Right lung (tissue), 5 donors: ENCODE results near the gene TAOK2. TPM values are rescaled to one million over a fixed set of nuclear protein-coding genes. Genes with fewer than 3 reads are reported as not detected.

ENCODE experiments used
- DNase-seq, 2 donors: peaks; one replicate each; pipeline ENCODE4 v3.0.0-alpha.2; 2013
- polyA plus RNA-seq, 5 donors: library from polyadenylated mRNA; unstranded; fragments of 120-200 nt; gene quantifications; one replicate each; pipeline versions ENCODE4 v1.2.1 to v1.2.3, GENCODE V29; 2013; ENCODE audit warnings: inconsistent platforms in 1 of 5, low replicate concordance in 1 of 5; ENCODE audit not compliant: insufficient read length in 5 of 5, insufficient read depth in 1 of 5

The TAOK2 gene
- polyA plus RNA-seq, 5 donors: 42.8 to 66.2 (median 54.0) TPM

DNA sequence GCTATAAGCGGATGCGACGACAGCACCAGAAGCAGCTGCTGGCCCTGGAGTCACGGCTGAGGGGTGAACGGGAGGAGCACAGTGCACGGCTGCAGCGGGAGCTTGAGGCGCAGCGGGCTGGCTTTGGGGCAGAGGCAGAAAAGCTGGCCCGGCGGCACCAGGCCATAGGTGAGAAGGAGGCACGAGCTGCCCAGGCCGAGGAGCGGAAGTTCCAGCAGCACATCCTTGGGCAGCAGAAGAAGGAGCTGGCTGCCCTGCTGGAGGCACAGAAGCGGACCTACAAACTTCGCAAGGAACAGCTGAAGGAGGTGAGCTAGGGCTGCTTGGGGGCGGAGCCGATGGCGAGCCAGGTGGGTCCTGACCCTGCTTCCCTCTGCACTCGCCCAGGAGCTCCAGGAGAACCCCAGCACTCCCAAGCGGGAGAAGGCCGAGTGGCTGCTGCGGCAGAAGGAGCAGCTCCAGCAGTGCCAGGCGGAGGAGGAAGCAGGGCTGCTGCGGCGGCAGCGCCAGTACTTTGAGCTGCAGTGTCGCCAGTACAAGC lies 11.7 kb downstream of the TAOK2 start:
- DNase-seq: no peak

DNA sequence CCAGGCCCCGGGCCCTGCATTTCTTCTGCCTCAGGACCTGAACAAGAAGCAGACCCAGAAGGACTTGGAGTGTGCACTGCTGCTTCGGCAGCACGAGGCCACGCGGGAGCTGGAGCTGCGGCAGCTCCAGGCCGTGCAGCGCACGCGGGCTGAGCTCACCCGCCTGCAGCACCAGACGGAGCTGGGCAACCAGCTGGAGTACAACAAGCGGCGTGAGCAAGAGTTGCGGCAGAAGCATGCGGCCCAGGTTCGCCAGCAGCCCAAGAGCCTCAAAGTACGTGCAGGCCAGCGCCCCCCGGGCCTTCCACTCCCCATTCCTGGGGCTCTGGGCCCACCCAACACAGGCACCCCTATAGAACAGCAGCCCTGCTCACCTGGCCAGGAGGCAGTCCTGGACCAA lies 12.6 kb downstream of the TAOK2 start:
- no peak for DNase-seq

DNA sequence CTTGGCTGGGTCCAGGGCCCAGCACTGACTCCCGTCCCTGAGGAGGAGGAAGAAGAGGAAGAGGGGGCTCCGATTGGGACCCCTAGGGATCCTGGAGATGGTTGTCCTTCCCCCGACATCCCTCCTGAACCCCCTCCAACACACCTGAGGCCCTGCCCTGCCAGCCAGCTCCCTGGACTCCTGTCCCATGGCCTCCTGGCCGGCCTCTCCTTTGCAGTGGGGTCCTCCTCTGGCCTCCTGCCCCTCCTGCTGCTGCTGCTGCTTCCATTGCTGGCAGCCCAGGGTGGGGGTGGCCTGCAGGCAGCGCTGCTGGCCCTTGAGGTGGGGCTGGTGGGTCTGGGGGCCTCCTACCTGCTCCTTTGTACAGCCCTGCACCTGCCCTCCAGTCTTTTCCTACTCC lies 13.3 kb downstream of the TAOK2 start:
- no peak for DNase-seq

DNA sequence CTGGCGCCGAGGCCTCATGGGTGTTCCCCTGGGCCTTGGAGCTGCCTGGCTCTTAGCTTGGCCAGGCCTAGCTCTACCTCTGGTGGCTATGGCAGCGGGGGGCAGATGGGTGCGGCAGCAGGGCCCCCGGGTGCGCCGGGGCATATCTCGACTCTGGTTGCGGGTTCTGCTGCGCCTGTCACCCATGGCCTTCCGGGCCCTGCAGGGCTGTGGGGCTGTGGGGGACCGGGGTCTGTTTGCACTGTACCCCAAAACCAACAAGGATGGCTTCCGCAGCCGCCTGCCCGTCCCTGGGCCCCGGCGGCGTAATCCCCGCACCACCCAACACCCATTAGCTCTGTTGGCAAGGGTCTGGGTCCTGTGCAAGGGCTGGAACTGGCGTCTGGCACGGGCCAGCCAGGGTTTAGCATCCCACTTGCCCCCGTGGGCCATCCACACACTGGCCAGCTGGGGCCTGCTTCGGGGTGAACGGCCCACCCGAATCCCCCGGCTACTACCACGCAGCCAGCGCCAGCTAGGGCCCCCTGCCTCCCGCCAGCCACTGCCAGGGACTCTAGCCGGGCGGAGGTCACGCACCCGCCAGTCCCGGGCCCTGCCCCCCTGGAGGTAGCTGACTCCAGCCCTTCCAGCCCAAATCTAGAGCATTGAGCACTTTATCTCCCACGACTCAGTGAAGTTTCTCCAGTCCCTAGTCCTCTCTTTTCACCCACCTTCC lies 13.9 kb downstream of the TAOK2 start:
- DNase-seq: no peak

DNA sequence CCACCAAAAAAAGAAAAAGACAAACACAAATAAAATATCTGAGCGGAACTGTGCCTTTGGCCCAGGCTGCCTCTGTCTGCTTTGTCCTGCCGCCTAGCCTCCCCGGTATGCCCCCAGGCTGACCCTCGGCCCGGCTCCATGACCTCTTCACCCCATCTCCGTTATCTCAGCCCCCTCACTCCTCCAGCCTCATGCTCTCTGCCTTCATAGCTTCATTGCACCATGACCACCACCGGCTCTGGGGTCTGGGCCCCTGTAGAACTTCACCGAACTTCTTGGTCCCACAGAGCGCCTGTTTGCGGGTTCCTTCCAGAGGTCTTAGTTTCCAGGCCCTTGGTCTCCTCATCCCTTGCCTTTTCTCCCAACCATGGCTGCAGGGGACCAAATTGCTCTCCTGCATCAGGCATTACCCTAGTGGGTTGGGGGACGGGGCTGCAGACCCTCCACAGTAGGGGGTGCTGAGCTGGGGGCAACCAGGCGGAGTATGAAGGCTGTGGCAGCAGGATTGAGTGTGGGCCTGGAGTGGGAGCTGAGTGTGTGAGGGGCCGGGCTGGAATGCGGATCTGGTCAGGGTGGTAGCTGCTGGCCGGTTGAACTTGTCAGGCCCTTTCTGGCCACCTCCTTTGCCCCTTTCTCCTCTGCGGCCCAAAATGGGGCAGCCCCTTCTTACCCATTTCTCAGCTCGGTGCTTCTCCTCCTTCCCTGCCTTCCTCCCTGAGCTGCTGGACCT lies 14.8 kb downstream of the TAOK2 start:
- no peak for DNase-seq

DNA sequence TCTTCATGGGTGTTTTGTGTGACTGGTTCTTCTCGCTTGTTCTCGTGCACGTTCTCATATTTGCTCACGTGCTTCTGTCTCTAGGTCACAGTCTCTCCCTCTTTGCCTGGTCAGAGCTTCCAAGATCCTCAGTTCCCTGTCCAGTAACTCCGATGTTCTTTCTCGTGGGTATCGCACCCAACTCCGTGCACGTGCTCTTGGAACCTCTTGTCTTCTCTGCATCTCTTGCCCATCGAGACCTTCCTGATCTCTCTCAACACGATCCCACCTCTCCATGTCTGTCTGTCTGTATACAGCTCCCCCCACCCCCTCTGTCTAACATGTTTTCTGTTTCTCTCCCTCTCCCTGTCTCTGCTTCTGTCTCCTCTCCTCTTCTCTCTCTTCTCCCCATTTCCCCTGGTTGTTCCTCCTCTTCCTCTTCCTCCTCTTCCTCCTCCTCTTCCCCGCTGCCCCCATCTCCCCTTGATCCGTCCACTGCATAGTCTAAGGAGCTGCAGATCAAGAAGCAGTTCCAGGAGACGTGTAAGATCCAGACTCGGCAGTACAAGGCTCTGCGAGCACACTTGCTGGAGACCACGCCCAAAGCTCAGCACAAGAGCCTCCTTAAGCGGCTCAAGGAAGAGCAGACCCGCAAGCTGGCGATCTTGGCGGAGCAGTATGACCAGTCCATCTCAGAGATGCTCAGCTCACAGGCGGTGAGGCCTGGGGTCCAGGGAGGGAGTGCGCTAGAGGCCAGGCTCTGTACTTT lies 15.6 kb downstream of the TAOK2 start:
- no peak for DNase-seq

DNA sequence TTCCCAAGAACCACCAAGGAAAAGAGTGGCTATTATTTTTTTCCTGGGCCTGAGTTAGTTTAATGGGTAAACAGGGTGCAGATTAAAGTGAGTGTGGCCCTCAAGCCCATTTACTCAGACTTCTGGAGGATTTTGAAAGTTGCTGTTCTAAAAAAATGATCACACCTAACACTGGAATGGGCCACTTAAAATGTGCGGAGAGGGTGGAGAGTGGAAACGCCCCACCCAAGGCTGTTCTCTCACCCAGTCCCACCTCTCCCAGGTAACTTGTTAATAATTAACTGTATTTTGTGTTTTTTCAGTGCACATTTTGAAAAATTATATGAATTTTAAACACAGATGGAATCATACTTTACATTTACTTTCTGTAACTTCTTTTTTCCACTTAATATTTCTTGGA lies 16.4 kb downstream of the TAOK2 start:
- DNase-seq: no peak

DNA sequence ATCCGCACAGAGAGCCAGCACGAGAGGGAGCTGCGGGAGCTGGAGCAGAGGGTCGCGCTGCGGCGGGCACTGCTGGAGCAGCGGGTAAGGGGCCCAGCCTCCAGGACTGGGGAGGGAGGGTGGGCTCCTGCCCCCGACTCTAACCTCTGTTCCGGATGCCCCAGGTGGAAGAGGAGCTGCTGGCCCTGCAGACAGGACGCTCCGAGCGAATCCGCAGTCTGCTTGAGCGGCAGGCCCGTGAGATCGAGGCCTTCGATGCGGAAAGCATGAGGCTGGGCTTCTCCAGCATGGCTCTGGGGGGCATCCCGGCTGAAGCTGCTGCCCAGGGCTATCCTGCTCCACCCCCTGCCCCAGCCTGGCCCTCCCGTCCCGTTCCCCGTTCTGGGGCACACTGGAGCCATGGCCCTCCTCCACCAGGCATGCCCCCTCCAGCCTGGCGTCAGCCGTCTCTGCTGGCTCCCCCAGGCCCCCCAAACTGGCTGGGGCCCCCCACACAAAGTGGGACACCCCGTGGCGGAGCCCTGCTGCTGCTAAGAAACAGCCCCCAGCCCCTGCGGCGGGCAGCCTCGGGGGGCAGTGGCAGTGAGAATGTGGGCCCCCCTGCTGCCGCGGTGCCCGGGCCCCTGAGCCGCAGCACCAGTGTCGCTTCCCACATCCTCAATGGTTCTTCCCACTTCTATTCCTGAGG lies 17.4 kb downstream of the TAOK2 start:
- no peak for DNase-seq

DNA sequence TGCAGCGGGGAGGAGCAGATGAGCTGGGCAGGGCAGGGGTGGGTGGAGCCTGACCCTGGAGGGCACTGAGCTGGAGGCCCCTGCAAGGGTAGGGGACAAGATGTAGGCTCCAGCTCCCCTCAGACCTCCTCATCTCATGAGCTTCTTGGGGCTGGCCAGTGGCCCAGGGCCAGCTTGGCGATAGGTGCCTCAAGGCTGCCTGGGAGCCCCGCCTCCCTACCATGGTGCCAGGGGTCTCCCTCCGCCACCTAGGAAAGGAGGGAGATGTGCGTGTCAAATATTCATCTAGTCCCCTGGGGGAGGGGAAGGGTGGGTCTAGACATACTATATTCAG lies 17.9 kb downstream of the TAOK2 start:
- DNase-seq: no peak

DNA sequence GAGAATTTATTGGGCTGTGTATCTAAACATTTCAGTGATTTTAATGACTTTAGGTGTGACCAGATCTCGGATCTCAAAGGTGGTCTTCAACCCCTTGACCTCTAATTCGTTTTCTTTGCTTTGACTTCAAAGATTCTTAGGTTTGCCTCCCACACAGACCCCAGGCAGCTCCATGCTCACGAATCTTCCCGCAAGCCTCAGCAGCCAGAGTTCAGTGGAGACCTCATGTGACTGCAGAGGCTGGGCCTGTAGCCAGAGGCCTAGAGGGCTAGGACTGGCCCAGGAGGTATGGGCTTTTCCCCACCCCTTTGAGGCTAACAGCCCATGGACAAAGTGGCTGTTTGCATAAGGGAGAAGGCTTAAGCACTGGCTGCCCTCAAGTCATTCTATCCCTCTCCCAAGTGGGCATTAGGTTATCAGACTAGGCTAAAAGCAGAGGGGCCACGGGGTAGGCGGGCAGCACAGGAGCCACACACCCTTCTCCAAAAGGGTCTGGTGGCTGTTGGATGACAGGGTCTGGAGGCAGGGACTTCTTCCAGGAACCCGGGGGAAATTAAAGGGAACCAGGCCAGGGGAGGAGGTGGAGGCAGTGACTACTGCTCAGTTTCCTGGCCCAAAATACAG lies 18.8 kb downstream of the TAOK2 start:
- DNase-seq: no peak

DNA sequence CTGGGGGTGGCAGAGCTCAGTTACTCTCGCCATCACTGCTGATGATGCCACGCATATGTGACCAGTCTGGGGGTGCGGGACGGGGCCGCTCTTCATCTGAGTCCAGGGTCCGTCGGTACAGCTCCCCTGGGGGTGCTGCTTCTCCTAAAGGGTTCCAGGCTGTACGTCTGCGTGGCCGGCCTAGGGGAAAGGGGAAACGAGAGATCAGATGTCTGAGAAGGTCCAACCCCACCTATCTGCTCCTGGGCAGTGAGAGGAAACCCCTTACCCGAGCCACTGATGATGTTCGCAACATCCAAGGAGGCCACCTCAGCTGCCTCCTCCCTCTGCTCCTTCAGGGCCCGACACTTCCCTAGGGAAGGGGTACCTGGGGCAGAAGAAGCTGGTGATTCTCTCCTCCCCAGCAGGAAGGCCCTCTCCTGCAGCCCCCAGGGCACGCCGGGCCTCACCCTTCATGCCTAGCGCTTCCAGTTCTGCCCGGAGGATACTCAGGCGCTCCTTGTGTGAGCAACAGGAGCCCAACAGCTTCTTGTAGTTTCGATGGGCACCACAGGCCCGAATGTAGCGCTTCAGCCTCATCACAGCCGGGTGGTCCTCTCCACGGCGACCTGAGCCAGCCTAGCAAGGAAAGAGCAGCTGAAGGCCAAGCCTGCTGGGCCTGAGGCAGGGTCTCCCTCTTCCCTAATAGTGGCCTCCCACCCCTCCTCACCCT lies 19.7 kb downstream of the TAOK2 start:
- no peak for DNase-seq

DNA sequence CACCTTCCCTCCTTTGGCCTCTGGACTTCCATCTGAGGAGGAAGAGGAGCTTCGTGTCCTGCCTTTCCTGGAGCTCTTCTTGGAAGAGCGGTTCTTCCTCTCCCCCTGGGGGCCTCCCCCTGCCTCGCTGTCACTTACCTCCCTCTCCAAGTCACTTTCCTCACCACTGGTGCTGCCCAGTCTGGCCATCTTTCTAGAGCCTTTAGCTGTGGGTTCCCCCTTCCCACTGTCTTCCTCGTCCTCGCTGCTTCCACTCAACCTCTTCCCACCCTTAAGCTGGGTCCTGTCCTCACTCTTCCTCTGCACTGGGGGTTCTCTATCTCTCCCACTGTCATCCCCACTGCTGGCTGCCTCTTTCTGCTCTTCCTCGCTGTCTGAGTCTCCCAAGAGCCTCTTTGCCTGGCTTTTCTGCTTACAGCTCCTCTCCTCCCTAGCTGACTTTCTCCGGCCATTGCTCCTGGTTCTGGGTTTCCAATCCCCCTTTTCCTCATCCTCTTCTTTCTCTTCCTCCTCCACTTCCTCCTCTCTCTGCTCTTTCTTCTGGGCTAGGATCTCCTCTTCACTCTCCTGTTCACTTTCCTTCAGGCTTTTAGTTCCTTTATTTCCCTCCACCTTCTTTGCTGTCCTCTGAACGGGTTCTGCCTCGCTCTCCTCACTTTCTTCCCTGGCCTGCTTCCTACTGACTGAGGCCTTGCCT lies 20.4 kb downstream of the TAOK2 start:
- no peak for DNase-seq

DNA sequence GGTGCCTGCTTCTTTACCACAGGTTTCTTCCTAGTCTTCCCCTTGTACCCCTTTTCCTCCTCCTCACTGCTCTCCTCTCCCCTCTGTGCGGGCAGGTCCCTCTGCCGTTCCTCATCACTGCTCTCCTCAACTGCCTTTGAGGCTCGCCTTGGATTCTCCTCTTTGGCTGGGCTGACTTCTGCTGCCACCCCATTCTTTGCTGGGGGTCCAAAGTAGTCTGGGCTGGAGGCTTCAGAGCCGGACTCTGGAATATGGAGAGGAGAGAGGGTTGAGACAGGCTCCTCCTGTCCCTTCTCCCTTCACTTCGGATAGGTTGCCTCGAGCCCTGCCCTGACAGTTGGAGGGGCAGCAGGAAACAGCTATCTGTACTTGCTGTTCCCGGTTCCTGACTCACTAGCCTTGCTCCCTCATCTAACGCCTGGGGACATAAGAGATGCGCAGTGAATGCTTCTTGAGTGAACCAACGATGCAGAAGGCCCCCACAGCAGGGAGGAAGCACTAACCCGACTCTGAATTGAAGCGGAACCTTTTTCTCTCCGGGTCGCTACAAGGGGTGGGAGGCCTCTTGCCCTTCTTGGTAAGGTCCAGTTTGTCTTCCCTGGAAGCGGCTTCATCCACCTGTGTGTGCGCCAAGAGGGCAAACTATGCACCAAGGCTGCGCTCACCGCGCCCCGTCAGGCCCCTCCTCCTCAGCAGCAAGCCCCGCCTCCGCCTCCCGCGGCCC lies 21.1 kb downstream of the TAOK2 start:
- DNase-seq: no peak

DNA sequence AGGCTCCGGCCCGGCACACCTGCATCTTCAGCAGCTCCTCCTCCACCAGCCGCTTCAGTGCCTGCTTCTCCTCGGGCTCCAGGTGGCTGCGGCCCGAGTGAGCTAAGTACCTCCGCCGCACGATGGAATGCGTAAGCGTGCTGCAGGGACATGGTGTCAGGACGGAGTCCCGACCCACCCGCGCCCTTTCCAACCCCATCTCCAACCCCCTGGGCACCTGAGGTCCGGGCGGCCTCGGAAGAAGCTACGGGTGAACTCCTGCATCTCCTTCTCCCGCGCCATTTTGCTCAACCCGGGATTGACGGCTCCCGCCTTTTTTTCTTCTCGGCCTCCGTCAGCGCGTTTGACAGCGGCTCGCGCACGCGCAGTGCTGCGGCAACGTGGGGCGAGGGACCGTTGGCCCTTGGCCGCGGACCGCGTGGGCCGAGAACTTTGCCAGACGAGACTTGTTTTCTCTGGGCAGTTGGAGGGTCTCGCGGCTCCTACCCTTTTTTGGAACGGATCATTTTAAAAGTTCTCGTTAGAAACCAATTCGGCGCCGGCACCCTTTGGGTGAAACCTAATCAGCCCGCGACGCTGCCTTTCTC lies 21.7 kb downstream of the TAOK2 start, which contains the start of gene HIRIP3:
Gene HIRIP3 (minus strand): TSS at position 294 of the 587 bp plus-strand sequence. CDS start 12 bp downstream, at position 282.
- peak; percentile 81 to 82 for DNase-seq

DNA sequence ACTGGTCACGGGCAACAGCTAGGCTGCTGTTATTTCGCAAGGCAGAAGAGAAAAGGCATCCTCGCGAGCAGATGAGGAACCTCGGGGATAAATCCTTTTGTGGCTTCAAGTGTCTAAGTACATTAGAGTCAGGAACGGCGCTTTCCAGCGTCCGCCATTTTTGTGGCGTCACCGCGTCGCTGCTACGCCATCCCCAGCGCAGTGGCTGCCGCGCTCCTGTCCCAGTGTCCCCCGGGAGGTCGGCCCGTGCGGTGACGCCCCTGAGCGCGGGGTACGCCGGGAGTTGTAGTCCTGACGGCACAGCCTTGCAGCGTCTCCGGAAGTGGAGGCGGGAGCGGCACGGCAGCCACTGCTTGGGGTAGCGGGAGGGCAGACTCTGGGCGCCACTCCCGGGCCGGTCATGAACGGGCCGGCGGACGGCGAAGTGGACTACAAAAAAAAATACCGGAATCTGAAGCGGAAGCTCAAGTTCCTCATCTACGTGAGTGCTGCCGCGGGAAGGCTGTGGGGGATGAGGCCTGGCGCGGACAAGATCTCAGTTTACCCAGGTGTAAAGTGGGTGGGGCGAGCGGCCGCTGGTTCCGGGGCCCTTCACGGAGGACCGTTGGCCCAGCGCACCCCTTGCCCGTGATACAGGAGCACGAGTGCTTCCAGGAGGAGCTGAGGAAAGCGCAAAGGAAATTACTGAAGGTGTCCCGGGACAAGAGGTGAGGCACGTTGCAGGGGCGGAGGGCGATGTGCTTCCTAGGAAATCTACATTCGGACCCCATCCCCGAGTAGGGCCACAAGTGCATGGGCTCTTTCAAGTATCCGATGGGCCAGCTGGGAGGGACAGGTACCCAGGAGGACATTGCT lies 22.5 kb downstream of the TAOK2 start, which contains the start of gene INO80E:
Gene INO80E (plus strand): TSS at position 331 of the 855 bp plus-strand sequence. CDS start 70 bp downstream, at position 401.
- DNase-seq: peak; percentile 95

DNA sequence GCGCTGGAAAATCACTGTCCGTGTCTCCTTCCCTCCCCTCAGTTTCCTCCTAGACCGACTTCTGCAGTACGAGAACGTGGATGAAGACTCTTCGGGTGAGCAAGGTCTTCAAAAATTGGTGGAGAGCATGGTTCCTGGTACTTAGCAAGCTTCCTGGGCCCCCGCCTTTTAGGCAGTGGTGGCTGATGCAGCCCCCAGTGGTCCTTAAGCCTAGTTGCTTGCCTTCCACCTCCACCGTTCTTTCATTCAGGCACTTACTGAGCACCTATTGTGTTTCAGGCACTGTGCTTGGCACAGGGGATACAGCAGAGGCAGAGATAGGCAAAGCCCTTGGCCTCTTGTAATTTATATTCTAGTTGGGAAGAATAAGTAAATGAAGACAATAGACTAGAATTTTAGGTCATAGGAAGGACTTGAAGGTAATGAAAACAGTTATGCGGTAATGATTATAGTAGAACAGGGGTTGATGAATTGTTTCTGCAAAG lies 23.1 kb downstream of the TAOK2 start:
- no peak for DNase-seq

DNA sequence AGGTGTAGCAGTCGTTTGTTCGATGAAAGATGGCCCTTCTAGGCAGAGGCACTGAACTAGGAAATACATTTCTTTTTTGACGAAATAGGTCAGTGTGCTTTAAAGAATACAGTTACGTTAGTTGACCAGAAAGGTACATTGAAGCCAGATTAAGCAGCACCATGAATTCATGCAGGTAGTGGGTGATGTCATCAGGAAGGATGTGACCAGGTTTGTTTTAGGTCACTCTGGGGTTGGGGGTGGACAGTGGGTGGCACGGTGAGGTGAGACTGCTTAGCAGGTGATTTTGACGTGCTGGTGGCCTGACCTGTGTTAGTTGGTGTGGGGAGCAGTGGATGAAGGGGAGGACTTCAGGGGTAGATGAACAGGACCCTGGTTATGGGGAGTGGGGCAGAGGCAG lies 25.9 kb downstream of the TAOK2 start:
- DNase-seq: no peak
